ENCODE results near the gene AGK. TPM values are rescaled to one million over a fixed set of nuclear protein-coding genes. Genes with fewer than 3 reads are reported as not detected.

The AGK gene
- total and polyA plus RNA-seq, 2 of the 8 experiments (the other 6 are each of a cell fraction or from before 2014, with no cell fraction given), result 25.8 to 34.0 TPM

- TF ChIP-seq RNF2 (IDR thresholded peaks at IDR 0.05; ENCODE audit: borderline replicate concordance, low read depth, low read length, missing control alignments, poor library complexity, severe bottlenecking), result no peak
- no peak for TF ChIP-seq TEAD4 (IDR thresholded peaks at IDR 0.05; ENCODE audit: low read depth, low read length)
- no peak for TF ChIP-seq PHF8 (conservative IDR thresholded peaks at IDR 0.05; ENCODE audit: low read depth, low read length)
- no peak for TF ChIP-seq KDM4A (IDR thresholded peaks at IDR 0.05; ENCODE audit: low read depth, low read length, severe bottlenecking)
- TF ChIP-seq BRCA1 (IDR thresholded peaks at IDR 0.05; ENCODE audit: low read depth, low read length), result no peak
- TF ChIP-seq SP1 (IDR thresholded peaks at IDR 0.05; ENCODE audit: low read depth, low read length), result 0 out of 2 replicates have a peak, but pooled peaks have one; percentile 34
- TF ChIP-seq POU5F1 (IDR thresholded peaks at IDR 0.05; ENCODE audit: low read depth, low read length), result no peak
- no peak for TF ChIP-seq TAF7 (optimal IDR thresholded peaks at IDR 0.05; ENCODE audit: borderline replicate concordance, low read depth, low read length)
- TF ChIP-seq CHD1 (IDR thresholded peaks at IDR 0.05; ENCODE audit: low read depth, low read length), result no peak
- no peak for TF ChIP-seq KDM5A (IDR thresholded peaks at IDR 0.05; ENCODE audit: low read length)
- TF ChIP-seq HDAC6 (IDR thresholded peaks at IDR 0.05; ENCODE audit: low read depth, low read length), result no peak
These were observed 12.9 kb downstream of the AGK start (continued) for GRCh38 chr7:141563956-141564623.
